Activated naive CD4-positive, alpha-beta T cell treated with anti-CD3 and anti-CD28 coated beads for 36 hours (primary cell): ENCODE measurements around the gene RAB6B. TPM values are rescaled to one million over a fixed set of nuclear protein-coding genes. Genes with fewer than 3 reads are reported as not detected.

Source experiments
- CTCF ChIA-PET: fragments of 350-600 bp; sonication (Branson Sonifier 250); formaldehyde crosslinking; loops from one replicate; lab custom pipeline; 2021; ENCODE audit warnings: antibody characterized with exemption; lab: Charles Lee
- DNase-seq: peaks from one replicate; pipeline ENCODE4 v3.0.0-alpha.2; 2020
- H3K27ac Mint-ChIP-seq: one replicate; pipeline ENCODE4 v1.8.0; 2021; ENCODE audit warnings: mild to moderate bottlenecking, mixed read lengths
- H3K27me3 Mint-ChIP-seq: one replicate; pipeline ENCODE4 v1.8.0; 2021; ENCODE audit warnings: low read depth, mixed read lengths
- H3K36me3 Mint-ChIP-seq: one replicate; pipeline ENCODE4 v1.8.0; 2021; ENCODE audit warnings: low read depth, mixed read lengths
- H3K4me1 Mint-ChIP-seq: one replicate; pipeline ENCODE4 v1.8.0; 2021; ENCODE audit warnings: low read depth, mixed read lengths
- H3K4me3 Mint-ChIP-seq: one replicate; pipeline ENCODE4 v1.8.0; 2021; ENCODE audit warnings: mild to moderate bottlenecking, moderate library complexity, mixed read lengths
- H3K9me3 Mint-ChIP-seq: one replicate; pipeline ENCODE4 v1.8.0; 2021; ENCODE audit warnings: mixed read lengths
- intact Hi-C: fragments of 100-400 bp; cut with micrococcal nuclease; formaldehyde crosslinking; loops from one replicate; pipeline ENCODE4 v1.15.1; 2023
- total RNA-seq, 2 experiments: library from RNA; stranded (reverse); gene quantifications; one replicate each; pipeline ENCODE4 v1.2.3, GENCODE V29; 2021

The RAB6B gene
- total RNA-seq, 2 experiments from 2014 or later, result not detected

DNA sequence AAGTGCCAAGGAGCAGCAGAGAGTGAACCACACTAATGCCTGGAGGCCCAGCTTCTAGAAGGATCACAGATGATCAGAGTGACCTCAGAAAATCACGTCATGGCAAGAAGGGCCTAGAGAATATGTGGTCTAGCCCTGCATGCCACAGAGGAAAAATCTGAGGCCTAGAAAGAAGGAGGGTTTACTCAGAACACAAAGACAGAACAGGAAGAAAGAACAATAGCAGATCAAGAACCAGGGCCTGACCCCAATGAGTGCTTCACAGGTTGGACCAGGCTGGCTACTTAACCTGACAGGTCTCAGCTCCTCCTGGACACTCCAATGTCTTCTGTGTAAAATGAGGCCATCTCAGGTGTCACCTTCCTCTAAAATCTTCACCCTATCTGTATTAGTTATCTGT lies 14.2 kb downstream of the RAB6B start:
- Mint-ChIP-seq H3K36me3 (no peaks in the 10 kb centered on the region), H3K27me3 (peaks cover 8% of the 10 kb centered on the region), H3K9me3 (peaks cover 14% of the 10 kb centered on the region), H3K27ac (no peak overlapping the region), H3K4me3 (no peak overlapping the region), H3K4me1 (peaks cover 4% of the 10 kb centered on the region)
- CTCF ChIA-PET, result no interaction called here
- DNase-seq, result no peak
- intact Hi-C loops, result no loop called here

DNA sequence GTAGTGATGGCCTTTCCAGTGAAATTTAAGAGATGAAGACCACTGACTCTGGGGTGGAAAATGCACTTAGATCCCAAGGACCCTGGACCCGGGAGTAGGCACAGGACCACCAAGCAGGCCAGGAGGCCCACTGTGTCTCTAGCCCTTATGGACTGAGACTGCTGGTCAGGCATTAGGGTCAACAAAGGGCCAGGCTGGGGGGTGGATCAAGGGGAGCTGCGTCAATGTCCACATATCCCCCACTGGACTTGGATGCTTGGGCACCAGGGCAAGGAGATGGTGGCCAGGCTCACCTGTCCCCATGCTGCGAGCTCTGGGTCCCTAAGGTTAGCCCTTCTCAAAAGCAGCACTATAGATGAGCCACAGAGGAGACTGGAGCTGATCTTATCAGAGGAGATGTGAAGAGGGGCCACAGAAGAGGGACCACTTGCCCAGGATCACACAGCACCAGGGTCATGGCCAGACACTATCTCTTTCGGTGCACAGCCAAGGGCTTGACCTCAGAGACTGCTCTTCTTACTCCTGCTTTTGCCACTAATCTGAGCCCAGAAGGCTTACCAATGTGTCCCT lies 14.7 kb downstream of the RAB6B start:
- peaks cover 14% of the 10 kb centered on the region for H3K9me3 Mint-ChIP-seq
- H3K4me3 Mint-ChIP-seq, result no peak overlapping the region
- intact Hi-C loops, result no loop called here
- H3K36me3 Mint-ChIP-seq, result no peaks in the 10 kb centered on the region
- no peak for DNase-seq
- peaks cover 5% of the 10 kb centered on the region for H3K27me3 Mint-ChIP-seq
- CTCF ChIA-PET, result no interaction called here
- H3K27ac Mint-ChIP-seq, result no peak overlapping the region
- H3K4me1 Mint-ChIP-seq, result peaks cover 4% of the 10 kb centered on the region

DNA sequence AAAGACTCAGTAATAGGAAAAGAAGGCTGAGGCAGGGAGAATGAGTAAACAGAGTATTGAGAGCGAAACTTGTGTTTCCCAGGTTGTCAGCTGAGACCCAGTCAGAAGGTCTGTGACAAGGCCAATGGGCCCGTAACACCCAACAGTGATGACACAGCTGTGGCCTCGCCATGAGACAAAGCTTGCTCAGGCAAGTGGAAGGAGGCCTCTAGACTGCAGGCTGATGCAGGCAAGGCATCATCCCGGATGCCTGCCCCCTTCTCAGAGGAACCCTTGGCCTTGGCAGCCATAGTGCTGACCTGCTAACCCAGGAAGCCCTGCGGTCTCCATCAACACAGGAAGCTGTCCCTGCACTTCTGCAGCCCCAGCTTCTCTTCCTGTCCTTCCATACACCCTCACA lies 15.4 kb downstream of the RAB6B start:
- CTCF ChIA-PET, result no interaction called here
- no peaks in the 10 kb centered on the region for H3K36me3 Mint-ChIP-seq
- no peak overlapping the region for H3K27ac Mint-ChIP-seq
- no peak overlapping the region for H3K4me3 Mint-ChIP-seq
- peaks cover 4% of the 10 kb centered on the region for H3K4me1 Mint-ChIP-seq
- peak; percentile 17 for DNase-seq
- H3K27me3 Mint-ChIP-seq, result peaks cover 2% of the 10 kb centered on the region
- intact Hi-C loops, result no loop called here
- H3K9me3 Mint-ChIP-seq, result peaks cover 14% of the 10 kb centered on the region

DNA sequence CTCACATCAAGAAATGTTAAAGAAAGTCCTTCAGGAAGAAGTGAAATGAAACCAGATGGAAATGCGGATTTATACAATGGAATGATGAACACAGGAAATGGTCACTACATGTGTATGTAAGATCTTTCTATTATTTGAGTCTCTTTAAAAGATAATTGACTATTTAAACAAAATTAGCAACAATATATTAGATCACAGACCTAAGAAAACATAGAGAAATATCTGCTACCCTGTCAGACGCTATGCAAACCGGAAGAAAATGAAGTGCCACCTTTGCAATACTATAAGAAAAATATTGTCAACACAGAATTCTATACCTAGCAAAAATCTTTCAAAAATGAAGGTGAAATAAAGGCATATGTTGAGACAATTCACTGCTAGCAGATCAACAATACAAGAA lies 17.2 kb downstream of the RAB6B start:
- intact Hi-C loops, result no loop called here
- Mint-ChIP-seq H3K4me3 (no peak overlapping the region), H3K9me3 (peaks cover 14% of the 10 kb centered on the region), H3K4me1 (peaks cover 4% of the 10 kb centered on the region), H3K27ac (no peak overlapping the region), H3K27me3 (peaks cover 5% of the 10 kb centered on the region), H3K36me3 (no peaks in the 10 kb centered on the region)
- CTCF ChIA-PET, result no interaction called here
- DNase-seq, result no peak

DNA sequence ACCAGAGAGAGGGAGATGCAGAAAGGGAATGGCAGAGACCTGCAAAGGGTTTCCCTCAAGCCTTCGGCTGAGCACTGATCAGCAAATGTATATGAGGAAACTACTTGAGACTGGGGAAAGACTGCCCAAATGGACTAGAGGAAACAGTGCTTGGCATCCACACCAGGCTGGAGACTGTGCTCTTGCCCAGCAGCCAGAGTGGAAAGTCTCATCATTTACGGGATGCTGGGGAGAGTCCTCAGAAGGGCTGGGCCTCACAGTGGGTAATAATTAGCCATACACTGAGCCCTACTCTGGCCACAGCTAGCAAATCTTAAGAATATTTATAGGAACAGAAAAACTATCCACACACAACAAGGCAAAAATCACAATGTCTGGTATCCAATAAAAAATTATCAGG lies 18.5 kb downstream of the RAB6B start:
- H3K4me3 Mint-ChIP-seq, result no peak overlapping the region
- CTCF ChIA-PET, result no interaction called here
- intact Hi-C loops, result no loop called here

DNA sequence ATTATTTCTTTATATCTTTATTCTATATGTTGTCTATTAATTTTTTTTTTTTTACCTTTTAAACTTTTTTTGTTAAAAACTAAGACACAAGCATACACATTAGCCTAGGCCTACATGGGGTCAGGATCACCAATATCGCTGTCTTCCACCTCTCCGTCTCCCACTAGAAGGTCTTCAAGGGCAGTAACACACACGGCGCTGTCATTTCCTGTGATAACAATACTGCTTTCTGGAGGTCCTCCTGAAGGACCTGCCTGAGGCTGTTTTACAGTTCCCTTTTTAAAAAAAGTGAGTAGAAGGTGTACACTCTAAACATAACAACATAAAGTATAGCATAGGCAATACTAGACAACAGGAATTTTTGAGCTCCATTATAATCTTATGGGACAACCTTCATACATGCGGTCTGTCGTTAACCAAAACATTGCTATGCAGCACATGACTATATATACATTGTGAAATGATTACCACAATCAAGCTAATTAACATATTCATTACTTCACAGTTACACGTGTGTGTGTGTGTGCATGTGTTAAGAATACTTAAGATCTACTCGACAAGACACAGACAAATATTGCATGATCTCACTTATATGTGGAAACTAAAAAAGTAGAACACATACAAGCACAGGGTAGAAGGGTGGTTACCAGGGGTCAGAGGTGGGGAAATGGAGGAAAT lies 20.8 kb downstream of the RAB6B start:
- no peak for DNase-seq
- CTCF ChIA-PET, result interaction anchor here (0.6 to 1.0 kb wide), 2 partner anchors 13 to 15 kb away, joined by 3 read pairs; no protein-coding TSS in a partner anchor
- intact Hi-C loops, result no loop called here
- Mint-ChIP-seq H3K4me3 (no peak overlapping the region), H3K36me3 (no peaks in the 10 kb centered on the region), H3K27ac (no peak overlapping the region), H3K9me3 (peaks cover 14% of the 10 kb centered on the region), H3K27me3 (peaks cover 8% of the 10 kb centered on the region), H3K4me1 (no peaks in the 10 kb centered on the region)

More for the DNA sequence above, 18.5 kb downstream of the RAB6B start:
- Mint-ChIP-seq H3K4me1 (peaks cover 3% of the 10 kb centered on the region), H3K27me3 (peaks cover 5% of the 10 kb centered on the region), H3K27ac (no peak overlapping the region), H3K9me3 (peaks cover 14% of the 10 kb centered on the region), H3K36me3 (no peaks in the 10 kb centered on the region)
- no peak for DNase-seq

DNA sequence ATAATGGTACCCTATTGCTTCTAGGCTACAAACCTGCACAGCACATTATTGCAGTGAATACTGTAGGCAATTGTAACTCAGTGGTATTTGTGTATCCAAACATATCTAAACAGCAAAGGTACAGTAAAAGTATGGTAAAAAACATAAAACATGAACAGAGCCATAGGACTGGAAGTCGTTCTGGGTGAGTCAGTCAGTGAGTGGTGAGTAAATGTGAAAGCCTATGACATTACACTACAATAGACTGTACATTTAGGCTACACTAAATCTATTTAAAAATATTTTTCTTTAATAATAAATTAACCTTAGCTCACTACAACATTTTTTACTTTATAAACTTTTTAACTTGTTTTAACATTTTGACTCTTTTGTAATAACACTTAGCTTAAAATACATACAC lies 21.3 kb downstream of the RAB6B start:
- Mint-ChIP-seq H3K27me3 (peaks cover 8% of the 10 kb centered on the region), H3K9me3 (peaks cover 14% of the 10 kb centered on the region), H3K4me1 (no peaks in the 10 kb centered on the region), H3K4me3 (no peak overlapping the region), H3K27ac (no peak overlapping the region), H3K36me3 (no peaks in the 10 kb centered on the region)
- CTCF ChIA-PET, result interaction anchor here (0.6 kb wide), 1 partner anchor 14 kb away, joined by 3 read pairs; no protein-coding TSS in a partner anchor
- intact Hi-C loops, result no loop called here
- no peak for DNase-seq

DNA sequence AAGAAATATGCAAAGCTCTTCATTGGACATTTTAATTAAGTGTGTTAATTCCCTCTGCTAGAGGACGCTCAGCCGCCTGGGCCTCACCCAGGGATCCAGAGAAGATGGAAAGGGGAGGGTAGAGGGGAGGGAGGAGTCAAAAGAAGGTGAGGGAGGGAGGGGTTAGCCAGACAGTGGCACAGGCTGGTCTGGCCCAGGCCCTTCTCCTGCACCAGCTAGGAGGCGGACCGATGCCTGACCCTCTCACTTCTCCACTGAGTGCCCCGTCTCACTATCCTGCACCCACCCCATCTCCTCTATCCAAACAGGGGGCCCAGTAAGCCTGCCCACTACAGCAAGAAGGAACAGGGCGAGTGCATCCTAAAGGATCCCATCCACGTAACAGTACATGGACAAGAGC lies 22.9 kb downstream of the RAB6B start:
- Mint-ChIP-seq H3K9me3 (peaks cover 3% of the 10 kb centered on the region), H3K4me3 (no peak overlapping the region), H3K27me3 (peaks cover 14% of the 10 kb centered on the region), H3K27ac (no peak overlapping the region), H3K4me1 (no peaks in the 10 kb centered on the region), H3K36me3 (no peaks in the 10 kb centered on the region)
- CTCF ChIA-PET, result no interaction called here
- intact Hi-C loops, result no loop called here
- DNase-seq, result no peak

DNA sequence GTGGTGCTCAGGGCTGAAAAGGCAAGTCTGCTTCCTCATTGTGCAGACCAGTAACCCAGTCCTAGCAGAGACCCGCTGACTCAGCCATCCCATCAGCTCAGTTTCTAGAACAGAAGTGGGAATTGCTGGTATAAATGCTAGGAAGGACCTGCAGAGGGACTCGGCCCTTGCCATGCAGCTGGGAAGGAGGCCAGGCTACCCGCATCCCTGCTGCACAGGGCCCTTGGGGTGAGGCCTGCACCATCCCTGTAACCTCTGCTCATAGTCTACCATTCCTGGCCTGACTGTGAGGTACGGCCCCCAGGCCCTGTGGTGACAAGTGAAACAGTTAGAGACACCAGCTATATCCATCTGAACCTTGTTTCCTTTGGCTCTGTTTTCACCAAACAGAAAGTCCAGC lies 23.5 kb downstream of the RAB6B start:
- H3K27me3 Mint-ChIP-seq, result peaks cover 14% of the 10 kb centered on the region
- no peak overlapping the region for H3K4me3 Mint-ChIP-seq
- intact Hi-C loops, result no loop called here
- H3K9me3 Mint-ChIP-seq, result peaks cover 2% of the 10 kb centered on the region
- no peaks in the 10 kb centered on the region for H3K4me1 Mint-ChIP-seq
- DNase-seq, result no peak
- CTCF ChIA-PET, result interaction anchor here (0.7 kb wide), 1 partner anchor 54 kb away, joined by 3 read pairs; no protein-coding TSS in a partner anchor
- H3K36me3 Mint-ChIP-seq, result no peaks in the 10 kb centered on the region
- no peak overlapping the region for H3K27ac Mint-ChIP-seq

DNA sequence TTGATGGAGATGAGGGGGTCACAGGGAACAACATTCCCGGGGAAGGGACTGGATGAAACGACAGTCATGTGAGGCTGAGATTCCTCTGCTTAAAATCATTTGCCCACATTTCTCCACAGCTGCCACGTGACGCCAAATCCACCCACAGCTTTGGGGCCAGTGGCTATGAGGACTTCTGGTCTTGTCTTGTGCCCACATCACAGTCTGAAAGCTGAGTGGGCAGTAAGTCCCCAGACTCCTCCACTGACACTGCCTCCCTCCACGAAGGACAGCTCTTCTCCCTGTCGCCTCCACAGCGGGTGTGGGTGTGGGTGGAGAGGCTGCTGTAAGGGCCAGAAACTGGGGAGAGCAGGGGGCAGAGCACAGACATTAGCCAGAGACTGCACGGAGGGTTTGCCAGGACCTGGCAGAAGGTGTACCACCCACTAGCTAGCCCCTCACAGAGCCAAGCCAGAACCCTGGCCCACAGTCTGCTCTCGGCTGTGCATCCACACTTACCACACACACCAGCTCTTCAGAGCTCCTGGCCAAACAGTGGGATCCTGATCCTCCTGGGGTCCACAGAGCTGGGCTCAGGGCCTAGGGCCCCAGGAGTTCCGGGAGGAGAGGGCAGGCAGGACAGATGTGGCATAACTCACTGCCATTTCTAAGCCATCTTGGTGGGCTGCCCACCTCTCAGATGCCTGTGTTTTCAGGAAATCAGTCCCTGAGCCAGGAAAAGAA lies 24.2 kb downstream of the RAB6B start:
- peaks cover 12% of the 10 kb centered on the region for H3K27me3 Mint-ChIP-seq
- DNase-seq, result no peak
- H3K36me3 Mint-ChIP-seq, result no peaks in the 10 kb centered on the region
- H3K27ac Mint-ChIP-seq, result no peak overlapping the region
- no peaks in the 10 kb centered on the region for H3K9me3 Mint-ChIP-seq
- intact Hi-C loops, result no loop called here
- no peak overlapping the region for H3K4me3 Mint-ChIP-seq
- CTCF ChIA-PET, result interaction anchor here (0.7 kb wide), 1 partner anchor 53 kb away, joined by 3 read pairs; no protein-coding TSS in a partner anchor
- no peaks in the 10 kb centered on the region for H3K4me1 Mint-ChIP-seq

DNA sequence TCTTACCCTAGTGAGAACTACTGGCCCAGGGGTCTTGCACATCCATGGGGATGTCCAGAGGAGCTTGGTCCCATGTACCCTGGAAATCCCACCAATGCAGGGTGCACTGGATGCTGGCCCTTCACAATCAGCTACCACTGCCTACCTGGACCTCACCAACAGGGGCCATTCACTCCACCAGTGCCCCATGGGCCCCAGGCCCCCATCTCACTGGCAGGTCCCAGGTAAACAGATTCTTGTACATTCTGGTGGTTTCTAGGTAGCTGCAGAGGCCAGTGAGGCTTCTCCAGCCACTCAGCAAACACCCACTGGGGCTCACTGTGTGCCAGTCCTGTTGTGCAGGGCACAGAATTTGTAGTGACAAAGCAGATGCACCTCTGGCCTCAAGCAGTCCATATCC lies 24.9 kb downstream of the RAB6B start:
- Mint-ChIP-seq H3K27me3 (peaks cover 12% of the 10 kb centered on the region), H3K4me3 (no peak overlapping the region), H3K9me3 (no peaks in the 10 kb centered on the region), H3K36me3 (no peaks in the 10 kb centered on the region), H3K4me1 (no peaks in the 10 kb centered on the region), H3K27ac (no peak overlapping the region)
- DNase-seq, result no peak
- intact Hi-C loops, result no loop called here
- CTCF ChIA-PET, result interaction anchor here (0.6 kb wide), 1 partner anchor 222 kb away, joined by 3 read pairs; no protein-coding TSS in a partner anchor

DNA sequence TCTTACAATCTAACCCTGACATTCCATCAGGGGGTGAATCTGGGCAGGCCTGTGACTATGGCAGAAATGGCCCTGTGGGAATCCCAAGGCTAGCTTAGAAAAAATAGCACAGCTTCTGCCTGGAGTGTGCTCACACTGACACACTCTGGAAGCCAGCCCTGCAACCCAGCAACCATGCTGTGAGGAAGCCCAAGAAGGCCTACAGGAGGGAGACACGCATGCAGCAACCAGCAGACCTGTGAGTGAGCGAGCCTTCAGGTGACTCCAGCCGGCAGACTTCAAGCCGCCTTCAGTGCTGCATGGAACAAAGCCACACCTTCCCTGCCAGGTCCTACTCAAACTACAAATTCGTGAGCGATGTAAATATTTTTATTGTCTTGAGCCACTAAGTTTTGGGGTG lies 26.1 kb downstream of the RAB6B start:
- intact Hi-C loops, result loop anchor here (5.0 kb wide), 1 partner anchor 58 kb away; no protein-coding TSS in a partner anchor
- CTCF ChIA-PET, result no interaction called here
- Mint-ChIP-seq H3K36me3 (no peaks in the 10 kb centered on the region), H3K27me3 (peaks cover 12% of the 10 kb centered on the region), H3K9me3 (no peaks in the 10 kb centered on the region), H3K4me1 (no peaks in the 10 kb centered on the region), H3K27ac (no peak overlapping the region), H3K4me3 (no peak overlapping the region)
- no peak for DNase-seq
